Pulmonary artery endothelial cell (primary cell): Measurements from ENCODE around the gene SSUH2. TPM values are rescaled to one million over a fixed set of nuclear protein-coding genes. Genes with fewer than 3 reads are reported as not detected.
A peak's percentile ranks its signal among the peaks of the same experiment; 100 is the strongest.

Experiments used
- DNase-seq: peaks from one replicate; pipeline ENCODE4 v3.0.0-alpha.2; 2011; ENCODE audit warnings: low read depth, low spot score
- total RNA-seq: library from RNA; depleted of rRNA; stranded (reverse); fragments of >200 nt; gene quantifications from 2 replicates; pipeline ENCODE4 v1.2.3, GENCODE V29; 2014

SSUH2 gene
- total RNA-seq, 1 donor from 2014 or later: not detected

- no peak for DNase-seq
Observed at GRCh38 chr3:8641472-8641871, 3.1 kb downstream of the SSUH2 start.

- no peak for DNase-seq
Observed at GRCh38 chr3:8640223-8640622, 4.4 kb downstream of the SSUH2 start.

- DNase-seq: no peak
Observed at GRCh38 chr3:8639659-8640000, 5.0 kb downstream of the SSUH2 start.

- no peak for DNase-seq
Observed at GRCh38 chr3:8638994-8639658, 5.5 kb downstream of the SSUH2 start.

GRCh38 chr3:8637348-8637747, 7.2 kb downstream of the SSUH2 start:
- no peak for DNase-seq

GRCh38 chr3:8635631-8636030, 9.0 kb downstream of the SSUH2 start:
- no peak for DNase-seq

GRCh38 chr3:8635125-8635524, 9.5 kb downstream of the SSUH2 start:
- DNase-seq: no peak

- no peak for DNase-seq
Observed at GRCh38 chr3:8632402-8633237, 12.0 kb downstream of the SSUH2 start.

GRCh38 chr3:8631661-8632060, 12.9 kb downstream of the SSUH2 start:
- DNase-seq: no peak

- no peak for DNase-seq
Observed at GRCh38 chr3:8629151-8630021, 15.2 kb downstream of the SSUH2 start.

GRCh38 chr3:8627949-8628348, 16.6 kb downstream of the SSUH2 start:
- no peak for DNase-seq

- DNase-seq: no peak
Observed at GRCh38 chr3:8627201-8627940, 17.2 kb downstream of the SSUH2 start.

GRCh38 chr3:8625991-8626390, 18.6 kb downstream of the SSUH2 start:
- no peak for DNase-seq

GRCh38 chr3:8624612-8625011, 20.0 kb downstream of the SSUH2 start:
- no peak for DNase-seq

GRCh38 chr3:8623741-8624140, 20.9 kb downstream of the SSUH2 start:
- no peak for DNase-seq

- peak; percentile 15 for DNase-seq
Observed at GRCh38 chr3:8622873-8623691, 21.5 kb downstream of the SSUH2 start.

GRCh38 chr3:8621872-8622271, 22.7 kb downstream of the SSUH2 start:
- no peak for DNase-seq

- no peak for DNase-seq
Observed at GRCh38 chr3:8621141-8621540, 23.5 kb downstream of the SSUH2 start.

- no peak for DNase-seq
Observed at GRCh38 chr3:8619548-8619947, 25.1 kb downstream of the SSUH2 start.

- no peak for DNase-seq
Observed at GRCh38 chr3:8618950-8619349, 25.6 kb downstream of the SSUH2 start.

- no peak for DNase-seq
Observed at GRCh38 chr3:8617921-8618320, 26.7 kb downstream of the SSUH2 start.
